Islet precursor cell (in vitro differentiated cells): ENCODE data around the gene GTF3C4.

Experiments
- DNase-seq: peaks from one replicate; pipeline ENCODE4 v3.0.0-alpha.2; 2018

GTF3C4 gene

GRCh38 chr9:132648685-132649084 lies 21.6 kb upstream of the GTF3C4 start:
- no peak for DNase-seq

DNA sequence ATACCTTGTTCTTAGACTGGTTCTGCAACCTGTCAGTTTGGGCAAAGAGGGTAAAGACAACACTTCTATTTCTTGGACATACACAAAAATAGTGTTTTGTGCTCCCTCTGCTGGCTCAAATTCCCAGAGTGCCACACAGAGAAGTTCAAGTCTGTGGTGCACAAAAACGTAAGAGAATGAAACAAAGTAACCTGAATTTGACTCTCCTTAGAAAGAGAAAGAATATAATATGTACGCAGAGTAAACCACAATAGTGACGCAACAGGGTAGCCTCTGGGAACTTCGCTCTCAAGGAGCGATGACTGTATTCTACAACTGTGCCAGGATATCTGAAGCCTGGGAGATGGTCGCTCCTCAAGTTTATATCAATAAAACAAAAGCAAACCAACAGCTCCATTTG lies 19.0 kb upstream of the GTF3C4 start:
- no peak for DNase-seq

DNA sequence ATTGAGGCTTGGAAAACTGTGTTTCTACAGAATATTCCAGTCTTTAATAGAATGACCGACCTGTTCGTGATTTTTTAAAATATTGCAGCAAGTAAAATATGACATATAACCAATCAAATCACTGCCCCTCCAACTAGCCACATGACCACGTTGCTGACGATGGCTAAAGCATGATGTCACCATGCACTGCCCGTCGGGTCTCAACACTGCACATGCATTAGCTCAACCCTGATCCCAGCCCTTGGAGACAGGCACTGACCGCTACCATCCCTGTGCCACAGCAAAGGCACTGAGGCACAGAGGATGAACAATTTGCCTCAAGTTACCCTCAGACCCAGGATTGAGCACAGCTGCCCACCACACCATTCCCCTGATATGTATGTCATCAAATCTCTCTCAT lies 14.0 kb upstream of the GTF3C4 start:
- DNase-seq: no peak

DNA sequence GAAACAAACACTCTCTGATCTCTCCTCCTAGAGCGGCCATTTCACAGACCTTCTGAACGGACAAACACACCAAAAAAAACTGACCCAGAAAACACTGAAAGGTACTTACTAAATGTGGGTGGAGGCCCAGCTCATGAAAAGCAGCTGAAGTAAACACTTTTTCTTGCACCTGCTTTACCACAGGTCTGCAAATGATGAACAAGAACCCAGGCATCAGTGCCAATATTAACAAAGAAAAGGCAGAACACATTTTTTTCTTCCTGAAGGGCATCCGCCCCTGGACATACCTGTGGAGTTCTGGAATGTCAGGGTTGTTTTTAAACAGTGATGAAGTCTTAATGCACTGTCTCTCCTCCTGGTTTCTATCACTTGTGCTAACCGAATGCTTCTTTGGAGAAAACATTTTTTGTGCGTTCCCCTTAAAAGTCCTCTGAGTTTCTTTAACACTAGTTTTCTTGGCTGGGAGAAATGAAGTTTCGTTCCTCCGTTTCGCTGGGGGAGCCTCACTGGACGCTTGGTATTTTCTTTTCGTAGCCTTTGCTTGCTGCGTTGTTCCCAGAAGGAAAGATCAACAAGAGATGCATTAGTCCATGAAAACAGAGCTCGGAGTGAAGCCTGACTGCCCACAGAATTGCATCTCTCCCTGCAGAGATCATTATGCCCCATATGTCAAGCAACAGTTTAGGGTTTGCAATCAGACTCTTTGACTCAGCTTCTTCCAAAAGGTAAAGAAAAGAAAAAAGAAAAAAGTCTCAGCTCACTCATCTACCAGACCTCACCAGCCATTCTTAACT lies 7.9 kb upstream of the GTF3C4 start:
- no peak for DNase-seq

- DNase-seq: no peak
Observed at GRCh38 chr9:132663117-132663516, 7.1 kb upstream of the GTF3C4 start.

GRCh38 chr9:132663851-132664250 lies 6.4 kb upstream of the GTF3C4 start:
- DNase-seq: no peak

GRCh38 chr9:132669319-132669697 lies 956 bp upstream of the GTF3C4 start:
- no peak for DNase-seq

DNA sequence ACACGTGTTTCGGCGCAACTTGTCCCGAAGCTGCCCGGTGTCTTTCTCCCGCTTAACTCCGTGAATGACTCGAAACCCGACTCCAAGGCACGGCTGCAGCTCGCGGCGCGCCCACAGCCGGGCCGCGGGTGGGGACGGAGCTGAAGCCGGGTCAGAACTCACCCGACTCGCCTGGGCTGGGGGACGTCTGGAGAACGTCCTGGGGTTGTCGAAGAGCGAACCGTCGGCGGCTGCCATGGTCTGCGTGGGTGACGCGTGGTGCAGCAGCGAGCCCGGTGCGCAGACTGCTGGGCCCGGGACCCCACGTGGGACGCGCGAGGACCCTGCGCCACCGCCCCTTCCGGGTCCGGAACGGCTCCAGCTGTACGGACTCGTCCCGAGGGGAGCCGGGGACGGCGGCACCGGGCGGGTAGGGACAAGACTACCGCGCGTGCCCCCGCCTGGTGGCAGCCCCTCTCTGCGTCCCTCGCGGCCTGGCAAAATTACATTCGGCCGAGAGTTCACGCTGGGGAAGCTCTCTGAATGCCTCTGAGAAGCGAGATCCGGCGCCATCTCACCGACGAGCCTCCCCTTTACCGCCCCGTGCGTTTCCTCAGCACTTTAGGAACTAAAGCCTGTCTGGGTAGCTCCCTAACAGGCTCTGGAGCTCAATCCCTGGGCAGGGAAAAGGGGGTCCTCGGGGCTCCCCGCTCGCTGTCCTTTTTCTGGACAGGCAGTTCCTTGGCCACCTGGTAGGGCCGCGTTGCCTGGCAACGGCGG lies 387 bp upstream of the GTF3C4 start, which contains the start of gene DDX31:
TSS of gene DDX31 (minus strand) at position 286 of the 759 bp plus-strand sequence. CDS start at position 237, 49 bp downstream.
- DNase-seq: peak; percentile 88

GRCh38 chr9:132671620-132672412 lies 1.6 kb downstream of the GTF3C4 start:
- no peak for DNase-seq

GRCh38 chr9:132672413-132672690 lies 2.1 kb downstream of the GTF3C4 start:
- DNase-seq: no peak

DNA sequence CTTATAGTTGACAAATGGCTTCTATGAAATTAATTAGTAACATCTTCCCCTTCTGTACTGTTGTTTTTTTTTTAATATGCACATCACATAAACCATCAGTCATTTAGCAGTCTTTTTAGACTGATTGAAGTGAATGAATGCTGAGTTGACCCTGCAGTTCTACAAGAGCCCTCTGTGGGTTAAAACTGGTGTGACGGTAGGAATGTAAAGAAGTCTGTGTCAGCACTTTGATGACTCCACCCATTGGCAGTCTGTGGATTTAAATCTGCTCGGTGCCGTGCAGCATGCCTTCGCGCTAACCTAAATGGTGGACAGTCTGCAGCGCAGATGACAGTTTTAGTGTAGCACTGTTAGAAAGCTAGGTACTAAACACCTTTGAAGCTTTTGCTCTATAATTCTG lies 3.1 kb downstream of the GTF3C4 start:
- peak; percentile 56 for DNase-seq

- no peak for DNase-seq
Observed at GRCh38 chr9:132674485-132674884, 4.2 kb downstream of the GTF3C4 start.

GRCh38 chr9:132677976-132678375 lies 7.7 kb downstream of the GTF3C4 start:
- no peak for DNase-seq

DNA sequence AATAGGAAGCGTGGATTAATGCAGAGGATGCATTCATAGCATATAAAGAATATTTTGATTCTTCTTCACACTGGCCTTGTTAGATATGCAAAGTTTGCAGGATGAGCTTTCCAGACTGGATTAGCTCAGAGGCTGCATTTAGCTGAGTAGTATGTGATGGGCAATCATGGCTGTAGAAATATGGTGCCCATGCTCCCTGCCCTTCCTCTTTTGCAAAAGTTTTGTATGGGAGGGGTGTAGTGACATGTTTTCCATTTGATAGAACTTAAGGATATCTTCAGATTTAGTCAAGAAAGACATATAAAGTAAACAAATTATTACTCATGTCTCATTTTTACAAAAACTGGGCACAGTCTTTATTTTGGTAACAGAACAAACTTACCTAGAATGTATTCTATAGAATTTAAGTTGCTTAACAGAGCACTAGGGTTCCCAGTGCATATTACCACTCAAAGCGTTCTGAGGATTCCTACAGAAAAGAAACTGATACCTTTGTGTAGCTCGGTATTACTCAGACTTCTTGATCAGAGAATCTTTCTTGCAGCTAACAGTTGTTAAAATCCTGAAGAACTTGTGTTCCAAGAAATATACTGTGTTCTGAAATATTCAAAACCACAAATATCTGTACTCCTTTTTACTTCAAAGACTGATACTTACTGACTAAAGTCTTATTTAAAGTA lies 9.8 kb downstream of the GTF3C4 start:
- DNase-seq: no peak

DNA sequence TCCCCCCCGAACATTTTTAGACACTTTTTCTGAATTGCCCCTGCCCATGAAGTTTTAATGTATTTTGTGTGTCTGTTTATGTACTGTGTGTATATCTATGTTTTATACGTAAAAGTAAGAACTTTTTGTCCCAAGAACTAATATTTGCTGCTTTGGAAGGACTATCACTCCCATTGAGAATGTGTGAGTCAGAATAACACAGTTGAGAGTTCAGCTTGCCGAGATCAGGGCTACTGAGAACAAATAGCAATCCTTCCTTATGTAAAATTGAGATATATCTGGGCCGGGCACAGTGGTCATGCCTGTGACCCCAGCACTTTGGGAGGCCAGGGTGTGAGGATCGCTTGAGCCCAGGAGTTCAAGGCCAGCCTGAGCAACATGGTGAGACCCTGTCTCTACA lies 11.3 kb downstream of the GTF3C4 start:
- no peak for DNase-seq

DNA sequence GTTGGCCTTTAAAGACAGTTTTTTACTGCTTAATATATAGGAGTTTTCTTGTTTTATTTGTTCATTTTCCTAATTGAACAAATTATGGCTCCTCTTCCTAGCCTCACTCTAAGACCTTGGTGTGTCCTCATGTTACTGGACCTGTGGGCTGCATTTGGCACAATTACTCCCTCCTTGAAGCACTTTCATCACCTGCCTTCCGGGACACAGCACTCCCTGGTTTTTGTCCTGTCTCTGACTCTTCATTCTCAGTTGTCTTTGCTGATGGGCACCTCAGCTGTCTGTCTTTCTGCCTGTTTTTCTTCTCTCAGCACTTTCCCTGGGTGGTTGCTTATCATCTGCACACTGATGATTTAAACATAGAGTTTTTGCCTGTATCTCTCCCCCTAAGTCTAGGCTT lies 13.6 kb downstream of the GTF3C4 start:
- no peak for DNase-seq

GRCh38 chr9:132690696-132691095 lies 20.4 kb downstream of the GTF3C4 start:
- no peak for DNase-seq

DNA sequence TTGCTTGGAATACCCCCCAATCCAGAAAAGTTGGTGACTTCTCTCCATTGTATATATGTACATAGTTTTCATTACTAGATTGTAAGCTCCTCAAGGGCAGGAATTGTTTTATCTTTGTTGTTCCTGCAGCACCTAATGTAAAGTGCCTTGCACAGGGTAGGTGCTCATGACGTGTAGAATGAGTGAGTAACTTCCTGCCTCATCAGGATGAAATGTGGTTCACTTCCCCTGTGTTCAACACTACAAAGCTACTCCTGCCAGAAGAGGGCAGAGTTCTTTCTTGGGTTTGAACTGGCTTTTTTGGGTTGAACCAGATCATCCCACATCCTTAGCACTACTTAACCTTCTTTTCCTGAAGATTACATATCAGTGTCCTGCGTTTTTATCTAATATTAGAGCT lies 23.9 kb downstream of the GTF3C4 start:
- no peak for DNase-seq

- DNase-seq: no peak
Observed at GRCh38 chr9:132697230-132697629, 27.0 kb downstream of the GTF3C4 start.

DNA sequence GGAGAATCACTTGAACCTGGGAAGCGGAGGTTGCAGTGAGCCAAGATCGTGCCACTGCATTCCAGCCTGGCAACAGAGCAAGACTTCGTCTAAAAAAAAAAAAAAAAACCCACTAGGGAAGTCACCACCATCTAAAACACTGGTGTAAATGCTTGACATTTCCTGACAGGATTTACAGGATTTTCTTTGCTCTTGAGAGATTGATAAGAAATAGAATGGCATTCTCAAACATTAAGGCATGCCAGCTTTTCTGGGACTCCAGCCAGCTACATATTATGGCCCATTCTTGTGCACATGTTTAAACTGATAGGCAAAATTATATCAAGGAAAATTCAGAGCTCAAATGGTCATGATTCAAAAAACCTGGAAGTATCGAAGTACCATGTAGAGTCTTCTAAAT lies 28.7 kb downstream of the GTF3C4 start:
- DNase-seq: no peak

DNA sequence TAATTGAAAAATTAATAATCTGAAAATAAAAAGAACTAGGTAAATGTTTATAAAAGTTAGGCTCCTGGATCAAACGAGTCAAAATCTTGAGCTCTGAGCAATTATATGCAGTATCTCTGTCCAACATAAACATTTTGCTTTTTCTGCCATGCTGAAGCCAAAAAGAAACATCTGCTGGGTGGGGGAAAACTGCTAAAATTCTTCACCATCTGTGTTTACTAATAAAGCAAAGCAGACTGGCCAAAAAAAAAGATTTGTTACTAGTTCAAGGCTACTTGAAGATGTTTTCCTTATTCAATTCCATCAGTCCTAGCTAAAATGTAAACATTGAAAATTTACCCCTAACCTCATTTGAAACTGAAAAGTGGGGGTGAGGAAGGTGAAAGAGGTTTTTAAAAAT lies 29.7 kb downstream of the GTF3C4 start:
- DNase-seq: no peak

DNA sequence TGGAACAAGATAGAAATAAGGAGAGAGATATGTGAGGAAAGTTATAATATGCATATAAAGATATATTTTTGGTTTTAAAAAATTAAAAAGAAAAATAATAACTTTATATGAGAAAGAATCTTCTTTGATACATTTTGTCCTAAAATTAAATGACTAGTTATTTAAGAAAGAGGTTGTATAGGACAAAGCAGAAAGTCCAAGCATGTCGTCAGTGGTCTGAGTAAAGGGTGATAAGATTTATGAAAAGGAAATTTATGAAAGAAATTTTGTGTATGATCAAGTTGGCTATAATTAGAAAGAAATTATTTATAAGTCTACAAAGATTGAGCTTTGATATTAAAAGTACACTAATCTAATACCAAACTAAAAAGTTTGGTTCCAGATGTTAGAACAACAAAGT lies 32.0 kb downstream of the GTF3C4 start:
- no peak for DNase-seq

- DNase-seq: no peak
Observed at GRCh38 chr9:132703336-132703735, 33.1 kb downstream of the GTF3C4 start.
